K562 (cell line): ENCODE measurements around the gene EIF4E2. TPM values are rescaled to one million over a fixed set of nuclear protein-coding genes. Genes with fewer than 3 reads are reported as not detected.

ENCODE experiments used
- ATAC-seq: fragments of 200-7000 bp; cut with Tn5 transposase; 3 replicates; pipeline ENCODE4 v1.9.1; 2020; ENCODE audit warnings: moderate library complexity
- BruUV-seq: library from RNA; stranded (reverse); fragments of 400-500 nt; replicated peaks from 2 replicates; lab custom pipeline; 2021; lab: Mats Ljungman, UMichigan
- CTCF ChIA-PET: fragments of 300-600 bp; formaldehyde crosslinking; extraction: SDS; loops from one replicate; lab custom pipeline; 2021; ENCODE audit warnings: low intra/inter-chr PET ratio; lab: Yijun Ruan, JAX
- POLR2A ChIA-PET: fragments of 300-600, 350-650 bp; sonication (Branson Sonifier 250); formaldehyde crosslinking; extraction: SDS; loops from one replicate; lab custom pipeline; 2021; ENCODE audit warnings: antibody characterized with exemption, inconsistent platforms; lab: Yijun Ruan, JAX
- DNase-seq, 4 experiments: peaks; one replicate each; pipeline versions ENCODE4 v3.0.0 to v3.0.0-alpha.2; 2011 to 2018; ENCODE audit warnings: low spot score in 3 of 4, mixed read lengths in 3 of 4; ENCODE audit errors: extremely low read depth in 1 of 4
- FAIRE-seq: peaks from 2 replicates; lab custom pipeline; 2011; peaks lifted over from hg19 to GRCh38; lab: Jason Lieb, UNC
- H2AFZ ChIP-seq: 2 replicates; pipeline ENCODE4 v1.6.0; 2011; ENCODE audit warnings: low read depth, low read length, control low read depth, inconsistent platforms
- H3K27ac ChIP-seq: fragments of 200-600 bp; 3 replicates; pipeline ENCODE4 v1.8.0; 2011; ENCODE audit warnings: low read depth, mild to moderate bottlenecking, control low read depth, inconsistent platforms, low read length, moderate library complexity, mixed read lengths; ENCODE audit errors: extremely low read depth
- H3K27me3 ChIP-seq, 2 experiments: fragments of 300-600 bp in 1 of 2; 2 replicates in 1 of 2; 3 replicates in 1 of 2; pipeline versions ENCODE4 v1.6.0 to v1.8.0; 2011; ENCODE audit warnings: inconsistent platforms in 2 of 2, low read length in 2 of 2, mild to moderate bottlenecking in 1 of 2, mixed read lengths in 1 of 2, moderate library complexity in 1 of 2; ENCODE audit not compliant: control insufficient read depth in 2 of 2, insufficient read depth in 2 of 2
- H3K36me3 ChIP-seq: fragments of 300-600 bp; 3 replicates; pipeline ENCODE4 v1.8.0; 2011; ENCODE audit warnings: mild to moderate bottlenecking, low read length, inconsistent platforms; ENCODE audit not compliant: control insufficient read depth, insufficient read depth
- H3K4me1 ChIP-seq, 2 experiments: fragments of 200-600 bp in 1 of 2; replicated peaks in 1 of 2; 2 replicates in 1 of 2; 3 replicates in 1 of 2; pipeline versions ENCODE4 v1.5.1 to v1.8.0; 2011; ENCODE audit warnings: inconsistent platforms in 2 of 2, low read length in 2 of 2, mild to moderate bottlenecking in 1 of 2, mixed read lengths in 1 of 2, moderate library complexity in 1 of 2; ENCODE audit not compliant: control insufficient read depth in 2 of 2, insufficient read depth in 2 of 2
- H3K4me2 ChIP-seq: 2 replicates; pipeline ENCODE4 v1.6.1; 2011; ENCODE audit warnings: low read length, control low read depth, inconsistent platforms, mixed read lengths; ENCODE audit not compliant: insufficient read depth
- H3K4me3 ChIP-seq: fragments of 200-600 bp; sonication (generic), shearing (Covaris generic); 2 replicates; pipeline ENCODE4 v1.5.1; 2016; ENCODE audit warnings: control low read depth, inconsistent platforms
- H3K79me2 ChIP-seq: fragments of 200-600 bp; 3 replicates; pipeline ENCODE4 v1.8.0; 2011; ENCODE audit warnings: low read length, inconsistent platforms; ENCODE audit not compliant: control insufficient read depth, insufficient read depth
- H3K9ac ChIP-seq, 2 experiments: 2 replicates each; pipeline versions ENCODE4 v1.6.0 to v1.6.1; 2011; ENCODE audit warnings: low read depth in 2 of 2, low read length in 2 of 2, control low read depth in 1 of 2, inconsistent platforms in 1 of 2, mild to moderate bottlenecking in 1 of 2, mixed read lengths in 1 of 2; ENCODE audit not compliant: insufficient read depth in 1 of 2
- H3K9me1 ChIP-seq: one replicate; pipeline ENCODE4 v1.6.0; 2011; ENCODE audit warnings: inconsistent platforms, mild to moderate bottlenecking, low read length, moderate library complexity; ENCODE audit not compliant: control insufficient read depth, insufficient read depth
- H3K9me3 ChIP-seq: replicated peaks from 2 replicates; pipeline ENCODE4 v1.5.1; 2011; ENCODE audit warnings: low read depth, low read length, inconsistent platforms; ENCODE audit not compliant: control insufficient read depth, insufficient read depth
- H4K20me1 ChIP-seq: replicated peaks from 2 replicates; pipeline ENCODE4 v1.6.1; 2011; ENCODE audit warnings: low read length, inconsistent platforms, mixed read lengths; ENCODE audit not compliant: control insufficient read depth, insufficient read depth
- BHLHE40 ChIP-seq: IDR thresholded peaks from 2 replicates; pipeline ENCODE4 v1.6.1; 2011; ENCODE audit warnings: low read length, improper control_type of control experiment
- NKRF ChIP-seq: fragments of 450-650 bp; IDR thresholded peaks from 2 replicates; pipeline ENCODE4 v1.6.1; 2016; ENCODE audit warnings: borderline replicate concordance
- RBM25 ChIP-seq: fragments of 200-400 bp; formaldehyde crosslinking; IDR thresholded peaks from 2 replicates; pipeline ENCODE4 v1.6.1; 2018; ENCODE audit warnings: low read length, low read depth, moderate library complexity; ENCODE audit not compliant: severe bottlenecking
- YY1 ChIP-seq, 3 experiments: IDR thresholded peaks; 2 replicates each; pipeline ENCODE4 v1.6.1; 2011; ENCODE audit warnings: low read length in 2 of 3, mild to moderate bottlenecking in 2 of 3, moderate library complexity in 2 of 3, borderline replicate concordance in 1 of 3, control low read depth in 1 of 3, low read depth in 1 of 3; ENCODE audit not compliant: insufficient read depth in 3 of 3, insufficient replicate concordance in 2 of 3, control insufficient read depth in 1 of 3, insufficient read length in 1 of 3; ENCODE audit errors: extremely low read depth in 1 of 3
- WGBS: fragments of 100-300 bp; shearing (Covaris generic); methylation state at CpG from one replicate; pipeline ENCODE4 v1.1.6; 2016; ENCODE audit warnings: low coverage, mixed read lengths; ENCODE audit not compliant: insufficient coverage; ENCODE audit errors: missing lambda C conversion rate; 5-methylcytosine and 5-hydroxymethylcytosine counted together
- in situ Hi-C: fragments of 300-500 bp; cut with MboI; formaldehyde crosslinking; loops from 4 replicates; pipeline ENCODE4 v1.15.0; 2018; ENCODE audit warnings: inconsistent platforms, mixed read lengths
- intact Hi-C: fragments of 100-400 bp; cut with micrococcal nuclease; formaldehyde crosslinking; loops from 2 replicates; pipeline ENCODE4 v1.14.2; 2022
- polyA plus RNA-seq, 8 experiments: library from polyadenylated mRNA; depleted of rRNA in 4 of 8; stranded (reverse) in 5 of 8; unstranded in 3 of 8; fragments of >200 nt; fragmentation: Nextera tagmentation in 2 of 8; fragmentation: Illumina TruSeq in 1 of 8; extraction: Ambion mirVana in 2 of 8; extraction: Trizol in 1 of 8; gene quantifications; 2 replicates each; pipeline versions ENCODE4 v1.2.1 to v1.2.3, GENCODE V29; 2011 to 2014; ENCODE audit warnings: inconsistent platforms in 1 of 8, missing spikeins in 1 of 8
- total RNA-seq, 7 experiments: library from RNA; depleted of rRNA in 6 of 7; stranded (reverse); fragments of >200 nt in 6 of 7; fragmentation: Illumina TruSeq in 2 of 7; extraction: Trizol in 2 of 7; gene quantifications; 2 replicates each; pipeline versions ENCODE4 v1.2.1 to v1.2.3, GENCODE V29; 2011 to 2021; ENCODE audit warnings: low replicate concordance in 1 of 7

Gene EIF4E2
- total and polyA plus RNA-seq, 9 of the 15 experiments (the other 6 are each of a cell fraction or from before 2014, with no cell fraction given) = 33.9 to 169 (median 77.5) TPM

GRCh38 chr2:232512602-232513001, 37.9 kb upstream of the EIF4E2 start:
- TF ChIP-seq BHLHE40 = 0 out of 2 replicates have a peak, but pooled peaks have one; percentile 25
- no peak for TF ChIP-seq NKRF
- H3K79me2 ChIP-seq = no peaks in the 10 kb centered on the region
- H3K27me3 ChIP-seq = peaks cover 0 to 51% of the 10 kb centered on the region in 2 experiments; a peak in 2 of 5 replicates
- no peak overlapping the region for H3K27ac ChIP-seq
- WGBS = 0% methylated on average over 7 of the region's 10 CpGs
- BruUV-seq = no TSS peak
- no peaks in the 10 kb centered on the region for H3K4me1 ChIP-seq
- H3K4me2 ChIP-seq = no peak overlapping the region
- FAIRE-seq (no peak), DNase-seq (no peak), ATAC-seq (no peak)
- in situ Hi-C loops = loop anchor here (10.0 kb wide), 1 partner anchor 608 kb away; no protein-coding TSS in a partner anchor
- no peaks in the 10 kb centered on the region for H3K9me1 ChIP-seq
- CTCF ChIA-PET = no interaction called here
- no peak overlapping the region for H3K4me3 ChIP-seq
- H3K36me3 ChIP-seq = no peaks in the 10 kb centered on the region
- no peaks in the 10 kb centered on the region for H3K9me3 ChIP-seq
- H4K20me1 ChIP-seq = no peaks in the 10 kb centered on the region
- H3K9ac ChIP-seq = no peak overlapping the region
- intact Hi-C loops = no loop called here
- H2AFZ ChIP-seq = no peak overlapping the region
- POLR2A ChIA-PET = no interaction called here

- no TSS peak for BruUV-seq
- no peak for FAIRE-seq
- H3K9ac ChIP-seq = no peak overlapping the region
- TF ChIP-seq YY1 (IDR thresholded peaks at IDR 0.05; ENCODE audit: borderline replicate concordance in 1 of 3, control insufficient read depth in 1 of 3, extremely low read depth in 1 of 3, insufficient read depth in 3 of 3, insufficient read length in 1 of 3, insufficient replicate concordance in 2 of 3, low read depth in 1 of 3, low read length in 2 of 3) (no peak), RBM25 (peak; percentile 83)
- TF ChIP-seq, all 486 proteins: peak for 1
- intact Hi-C loops (no loop called here), in situ Hi-C loops (loop anchor here (10.0 kb wide), 1 partner anchor 609 kb away; no protein-coding TSS in a partner anchor)
- Histone ChIP-seq H3K36me3 (no peaks in the 10 kb centered on the region), H3K4me3 (no peak overlapping the region), H4K20me1 (no peaks in the 10 kb centered on the region), H3K4me1 (no peaks in the 10 kb centered on the region), H3K27me3 (peaks cover 0 to 48% of the 10 kb centered on the region in 2 experiments; a peak in 2 of 5 replicates), H3K9me1 (no peaks in the 10 kb centered on the region), H3K4me2 (no peak overlapping the region), H3K27ac (no peak overlapping the region), H2AFZ (no peak overlapping the region), H3K79me2 (no peaks in the 10 kb centered on the region), H3K9me3 (no peaks in the 10 kb centered on the region)
- whole genome bisulfite sequencing = 4% methylated on average over 3 of the region's 5 CpGs
- ATAC-seq = no peak
- DNase-seq = no peak
- POLR2A ChIA-PET = interaction anchor here (0.6 kb wide), 1 partner anchor 329 kb away, joined by 3 read pairs; no protein-coding TSS in a partner anchor
- CTCF ChIA-PET = no interaction called here
Measured at GRCh38 chr2:232513353-232513752, 37.1 kb upstream of the EIF4E2 start.
